K562 (cell line): ENCODE data around the gene BICD1.

Experiments used
- ARID2 ChIP-seq: fragments of 450-650 bp; IDR thresholded peaks from 2 replicates; pipeline ENCODE4 v1.6.1; 2017; ENCODE audit warnings: antibody characterized with exemption, mild to moderate bottlenecking
- CREB1 ChIP-seq, 2 experiments: sonication (generic) in 1 of 2; formaldehyde crosslinking in 1 of 2; IDR thresholded peaks; 2 replicates each; pipeline versions ENCODE4 v1.6.1 to v1.8.0; 2012 to 2022; ENCODE audit warnings: inconsistent platforms in 1 of 2, mild to moderate bottlenecking in 1 of 2, missing genetic modification reagents in 1 of 2, moderate library complexity in 1 of 2
- CREM ChIP-seq: IDR thresholded peaks from 2 replicates; pipeline ENCODE4 v1.6.1; 2014; ENCODE audit warnings: antibody characterized with exemption, low read depth
- HMG20B ChIP-seq: fragments of 250-450 bp; sonication (Bioruptor Pico); IDR thresholded peaks from 2 replicates; pipeline ENCODE4 v1.5.0; 2021; ENCODE audit warnings: mild to moderate bottlenecking
- MAFF ChIP-seq: IDR thresholded peaks from 2 replicates; pipeline ENCODE4 v1.6.1; 2012; ENCODE audit warnings: low read length, improper control_type of control experiment
- POLR2AphosphoS5 ChIP-seq: IDR thresholded peaks from 2 replicates; pipeline ENCODE4 v1.6.1; 2011; ENCODE audit warnings: mild to moderate bottlenecking, low read depth, low read length, moderate library complexity; ENCODE audit not compliant: control insufficient read depth, insufficient read depth
- RREB1 ChIP-seq: fragments of 250-450 bp; sonication (Bioruptor Pico); IDR thresholded peaks from 2 replicates; pipeline ENCODE4 v1.4.0; 2020
- ZNF217 ChIP-seq: sonication (generic); formaldehyde crosslinking; IDR thresholded peaks from 2 replicates; pipeline ENCODE4 v1.8.0; 2022; ENCODE audit warnings: mild to moderate bottlenecking, missing genetic modification reagents

GRCh38 chr12:32197421-32197820 lies 90.8 kb downstream of the BICD1 start:
- TF ChIP-seq RREB1 (CRISPR knock-in tag), result no peak
- no peak for TF ChIP-seq ZNF217 (CRISPR knock-in tag)
- no peak for TF ChIP-seq POLR2AphosphoS5
- no peak for TF ChIP-seq ARID2
- TF ChIP-seq CREM, result no peak
- TF ChIP-seq MAFF, result no peak
- no peak for TF ChIP-seq CREB1 (IDR thresholded peaks at IDR 0.05)
- TF ChIP-seq CREB1 (CRISPR knock-in tag; IDR thresholded peaks at IDR 0.05), result no peak
- TF ChIP-seq HMG20B (CRISPR knock-in tag), result no peak
